SK-N-SH treated with all-trans-retinoic acid at 6 μM for 48 hours (cell line): ENCODE results near the gene FUOM.
"Not testable (repeated sequence)": the region's sequence is repeated elsewhere in the genome, so short reads cannot be mapped to it uniquely, and the experiment has no call there.

ENCODE experiments used
- ATAC-seq: fragments of 200-7000 bp; cut with Tn5 transposase; 3 replicates; pipeline ENCODE4 v1.9.1; 2020; ENCODE audit warnings: mild to moderate bottlenecking, moderate library complexity
- CSDC2 ChIP-seq: fragments of 250-450 bp; sonication (Bioruptor Pico); IDR thresholded peaks from 2 replicates; pipeline ENCODE4 v1.5.0; 2020; ENCODE audit warnings: mild to moderate bottlenecking, moderate library complexity
- GLIS3 ChIP-seq: fragments of 250-450 bp; sonication (Bioruptor Pico); IDR thresholded peaks from 2 replicates; pipeline ENCODE4 v1.5.0; 2020; ENCODE audit warnings: mild to moderate bottlenecking, moderate library complexity
- POU6F1 ChIP-seq: fragments of 250-450 bp; sonication (Bioruptor Pico); IDR thresholded peaks from 2 replicates; pipeline ENCODE4 v1.8.0; 2021; ENCODE audit warnings: low read depth, mild to moderate bottlenecking, moderate library complexity, borderline replicate concordance
- PPARA ChIP-seq: fragments of 250-450 bp; sonication (Bioruptor Pico); IDR thresholded peaks from 2 replicates; pipeline ENCODE4 v1.5.0; 2020; ENCODE audit warnings: mild to moderate bottlenecking, borderline replicate concordance
- RARB ChIP-seq: fragments of 250-450 bp; sonication (Bioruptor Pico); IDR thresholded peaks from 2 replicates; pipeline ENCODE4 v1.8.0; 2021; ENCODE audit warnings: mild to moderate bottlenecking, moderate library complexity
- SNAI2 ChIP-seq: fragments of 250-450 bp; sonication (Bioruptor Pico); IDR thresholded peaks from 2 replicates; pipeline ENCODE4 v1.5.0; 2020; ENCODE audit warnings: mild to moderate bottlenecking, moderate library complexity
- TCF4 ChIP-seq: fragments of 250-450 bp; sonication (Bioruptor Pico); IDR thresholded peaks from 2 replicates; pipeline ENCODE4 v1.8.0; 2021; ENCODE audit warnings: mild to moderate bottlenecking, moderate library complexity, borderline replicate concordance
- TOX ChIP-seq: fragments of 250-450 bp; sonication (Bioruptor Pico); IDR thresholded peaks from 2 replicates; pipeline ENCODE4 v1.8.0; 2021; ENCODE audit warnings: mild to moderate bottlenecking, moderate library complexity, borderline replicate concordance
- ZC3H10 ChIP-seq: fragments of 250-450 bp; sonication (Bioruptor Pico); IDR thresholded peaks from 2 replicates; pipeline ENCODE4 v1.5.1; 2021; ENCODE audit warnings: mild to moderate bottlenecking, moderate library complexity
- ZFP3 ChIP-seq: fragments of 250-450 bp; sonication (Bioruptor Pico); IDR thresholded peaks from 2 replicates; pipeline ENCODE4 v1.5.0; 2020; ENCODE audit warnings: mild to moderate bottlenecking, moderate library complexity
- ZFP30 ChIP-seq: fragments of 450-650 bp; formaldehyde crosslinking; IDR thresholded peaks from 2 replicates; pipeline ENCODE4 v1.5.0; 2022; ENCODE audit warnings: mild to moderate bottlenecking, moderate library complexity
- ZNF70 ChIP-seq: fragments of 450-650 bp; formaldehyde crosslinking; IDR thresholded peaks from 2 replicates; pipeline ENCODE4 v1.5.0; 2020; ENCODE audit warnings: mild to moderate bottlenecking, moderate library complexity
- ZNF8 ChIP-seq: fragments of 450-650 bp; formaldehyde crosslinking; IDR thresholded peaks from 2 replicates; pipeline ENCODE4 v1.5.0; 2020; ENCODE audit warnings: mild to moderate bottlenecking, moderate library complexity
- TF ChIP-seq, protein P1 (sequence below): fragments of 250-450 bp; sonication (Bioruptor Pico); IDR thresholded peaks from 2 replicates; pipeline ENCODE4 v1.5.0; 2020; ENCODE audit warnings: mild to moderate bottlenecking, moderate library complexity
- TF ChIP-seq, protein P2 (sequence below): fragments of 250-450 bp; sonication (Bioruptor Pico); IDR thresholded peaks from 2 replicates; pipeline ENCODE4 v1.5.1; 2021; ENCODE audit warnings: mild to moderate bottlenecking, moderate library complexity
- TF ChIP-seq, protein P3 (sequence below): fragments of 250-450 bp; sonication (Bioruptor Pico); IDR thresholded peaks from 2 replicates; pipeline ENCODE4 v1.8.0; 2020; ENCODE audit warnings: mild to moderate bottlenecking, moderate library complexity, borderline replicate concordance

Gene FUOM

GRCh38 chr10:133377025-133377817 lies 19.4 kb upstream of the FUOM start:
- TF ChIP-seq GLIS3 (CRISPR knock-in tag) (no peak), CSDC2 (CRISPR knock-in tag) (no peak), TCF4 (CRISPR knock-in tag) (no peak), ZFP30 (no peak), POU6F1 (CRISPR knock-in tag) (no peak)
- TF ChIP-seq, protein P1, sequence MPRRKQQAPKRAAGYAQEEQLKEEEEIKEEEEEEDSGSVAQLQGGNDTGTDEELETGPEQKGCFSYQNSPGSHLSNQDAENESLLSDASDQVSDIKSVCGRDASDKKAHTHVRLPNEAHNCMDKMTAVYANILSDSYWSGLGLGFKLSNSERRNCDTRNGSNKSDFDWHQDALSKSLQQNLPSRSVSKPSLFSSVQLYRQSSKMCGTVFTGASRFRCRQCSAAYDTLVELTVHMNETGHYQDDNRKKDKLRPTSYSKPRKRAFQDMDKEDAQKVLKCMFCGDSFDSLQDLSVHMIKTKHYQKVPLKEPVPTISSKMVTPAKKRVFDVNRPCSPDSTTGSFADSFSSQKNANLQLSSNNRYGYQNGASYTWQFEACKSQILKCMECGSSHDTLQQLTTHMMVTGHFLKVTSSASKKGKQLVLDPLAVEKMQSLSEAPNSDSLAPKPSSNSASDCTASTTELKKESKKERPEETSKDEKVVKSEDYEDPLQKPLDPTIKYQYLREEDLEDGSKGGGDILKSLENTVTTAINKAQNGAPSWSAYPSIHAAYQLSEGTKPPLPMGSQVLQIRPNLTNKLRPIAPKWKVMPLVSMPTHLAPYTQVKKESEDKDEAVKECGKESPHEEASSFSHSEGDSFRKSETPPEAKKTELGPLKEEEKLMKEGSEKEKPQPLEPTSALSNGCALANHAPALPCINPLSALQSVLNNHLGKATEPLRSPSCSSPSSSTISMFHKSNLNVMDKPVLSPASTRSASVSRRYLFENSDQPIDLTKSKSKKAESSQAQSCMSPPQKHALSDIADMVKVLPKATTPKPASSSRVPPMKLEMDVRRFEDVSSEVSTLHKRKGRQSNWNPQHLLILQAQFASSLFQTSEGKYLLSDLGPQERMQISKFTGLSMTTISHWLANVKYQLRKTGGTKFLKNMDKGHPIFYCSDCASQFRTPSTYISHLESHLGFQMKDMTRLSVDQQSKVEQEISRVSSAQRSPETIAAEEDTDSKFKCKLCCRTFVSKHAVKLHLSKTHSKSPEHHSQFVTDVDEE (CRISPR knock-in tag), result no peak
- no peak for ATAC-seq

DNA sequence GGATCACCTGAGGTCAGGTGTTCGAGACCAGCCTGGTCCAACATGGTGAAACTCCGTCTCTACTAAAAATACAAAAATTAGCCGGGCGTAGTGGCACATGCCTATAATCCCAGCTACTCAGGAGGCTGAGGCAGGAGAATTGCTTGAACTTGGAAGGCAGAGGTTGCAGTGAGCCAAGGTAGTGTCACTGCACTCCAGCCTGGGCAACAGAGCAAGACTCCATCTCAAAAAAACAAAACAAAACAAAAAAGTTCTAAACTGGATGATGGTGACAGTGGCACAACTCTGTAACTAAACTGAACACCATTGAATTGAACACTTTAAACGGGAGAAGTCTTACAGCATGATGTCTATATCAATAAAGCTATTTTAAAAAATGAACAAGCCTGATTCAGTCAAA lies 18.4 kb upstream of the FUOM start:
- ATAC-seq, result not testable (repeated sequence)

GRCh38 chr10:133375357-133376115 lies 17.7 kb upstream of the FUOM start:
- TF ChIP-seq ZNF8 (CRISPR knock-in tag) (no peak), SNAI2 (CRISPR knock-in tag) (no peak), GLIS3 (CRISPR knock-in tag) (no peak), POU6F1 (CRISPR knock-in tag) (no peak), ZFP3 (no peak)
- no peak for ATAC-seq

DNA sequence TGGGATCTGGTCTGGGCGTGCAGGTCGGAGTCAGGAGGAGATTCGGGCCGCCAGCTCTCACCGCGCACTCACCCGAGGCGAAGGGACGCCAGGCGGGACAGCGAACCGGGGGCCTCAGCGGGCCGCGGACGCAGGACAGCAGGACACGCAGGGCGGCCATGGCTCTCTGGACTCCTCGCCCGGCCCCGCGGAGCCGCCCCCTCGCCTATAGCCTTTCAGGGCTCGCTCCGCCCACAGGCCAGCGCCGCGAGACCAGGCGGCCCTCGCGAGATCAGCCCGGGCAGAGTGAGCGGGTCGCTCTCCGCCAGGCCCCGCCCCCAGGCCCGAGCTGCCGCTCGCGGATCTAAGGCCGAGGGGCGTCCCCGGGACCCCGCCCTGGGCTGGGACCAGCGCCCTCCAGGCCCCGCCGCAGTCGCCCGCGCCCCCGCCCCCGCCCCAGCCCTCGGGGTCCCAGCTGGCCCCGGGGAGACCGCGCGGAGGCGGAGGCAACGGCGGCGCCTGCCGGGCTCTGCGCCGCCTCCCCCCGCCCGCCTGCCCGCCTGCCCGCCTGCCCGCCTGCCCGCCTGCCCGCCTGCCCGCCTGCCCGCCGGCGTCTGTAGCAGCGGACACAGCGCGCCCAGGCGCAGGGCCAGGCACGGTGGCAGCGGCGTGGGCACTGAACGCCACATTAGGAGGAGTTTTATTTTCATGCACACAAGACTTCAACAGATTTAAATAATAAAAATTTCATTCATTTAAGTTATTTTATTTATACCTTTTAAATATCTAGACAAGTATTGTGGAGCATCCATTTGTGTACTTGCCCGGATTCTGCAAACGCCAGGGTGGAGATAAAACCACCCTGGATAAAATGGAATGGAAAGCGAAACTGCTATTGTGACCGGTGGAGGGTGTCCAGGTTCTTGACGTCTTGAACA lies 15.6 kb upstream of the FUOM start, which contains the start of gene ECHS1:
TSS of gene ECHS1 (minus strand) at position 181 of the 917 bp plus-strand sequence. CDS start at position 160, 21 bp downstream.
- TF ChIP-seq ZFP3 (no peak), RARB (CRISPR knock-in tag) (no peak), ZNF70 (CRISPR knock-in tag) (no peak), GLIS3 (CRISPR knock-in tag) (no peak), PPARA (CRISPR knock-in tag) (no peak), SNAI2 (CRISPR knock-in tag) (no peak), TOX (no peak), TCF4 (CRISPR knock-in tag) (no peak), ZC3H10 (CRISPR knock-in tag) (no peak)
- TF ChIP-seq, protein P1 (CRISPR knock-in tag), result no peak
- TF ChIP-seq, protein P2, sequence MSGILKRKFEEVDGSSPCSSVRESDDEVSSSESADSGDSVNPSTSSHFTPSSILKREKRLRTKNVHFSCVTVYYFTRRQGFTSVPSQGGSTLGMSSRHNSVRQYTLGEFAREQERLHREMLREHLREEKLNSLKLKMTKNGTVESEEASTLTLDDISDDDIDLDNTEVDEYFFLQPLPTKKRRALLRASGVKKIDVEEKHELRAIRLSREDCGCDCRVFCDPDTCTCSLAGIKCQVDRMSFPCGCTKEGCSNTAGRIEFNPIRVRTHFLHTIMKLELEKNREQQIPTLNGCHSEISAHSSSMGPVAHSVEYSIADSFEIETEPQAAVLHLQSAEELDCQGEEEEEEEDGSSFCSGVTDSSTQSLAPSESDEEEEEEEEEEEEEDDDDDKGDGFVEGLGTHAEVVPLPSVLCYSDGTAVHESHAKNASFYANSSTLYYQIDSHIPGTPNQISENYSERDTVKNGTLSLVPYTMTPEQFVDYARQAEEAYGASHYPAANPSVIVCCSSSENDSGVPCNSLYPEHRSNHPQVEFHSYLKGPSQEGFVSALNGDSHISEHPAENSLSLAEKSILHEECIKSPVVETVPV, result no peak
- TF ChIP-seq, protein P3, sequence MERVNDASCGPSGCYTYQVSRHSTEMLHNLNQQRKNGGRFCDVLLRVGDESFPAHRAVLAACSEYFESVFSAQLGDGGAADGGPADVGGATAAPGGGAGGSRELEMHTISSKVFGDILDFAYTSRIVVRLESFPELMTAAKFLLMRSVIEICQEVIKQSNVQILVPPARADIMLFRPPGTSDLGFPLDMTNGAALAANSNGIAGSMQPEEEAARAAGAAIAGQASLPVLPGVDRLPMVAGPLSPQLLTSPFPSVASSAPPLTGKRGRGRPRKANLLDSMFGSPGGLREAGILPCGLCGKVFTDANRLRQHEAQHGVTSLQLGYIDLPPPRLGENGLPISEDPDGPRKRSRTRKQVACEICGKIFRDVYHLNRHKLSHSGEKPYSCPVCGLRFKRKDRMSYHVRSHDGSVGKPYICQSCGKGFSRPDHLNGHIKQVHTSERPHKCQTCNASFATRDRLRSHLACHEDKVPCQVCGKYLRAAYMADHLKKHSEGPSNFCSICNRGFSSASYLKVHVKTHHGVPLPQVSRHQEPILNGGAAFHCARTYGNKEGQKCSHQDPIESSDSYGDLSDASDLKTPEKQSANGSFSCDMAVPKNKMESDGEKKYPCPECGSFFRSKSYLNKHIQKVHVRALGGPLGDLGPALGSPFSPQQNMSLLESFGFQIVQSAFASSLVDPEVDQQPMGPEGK, result no peak
- peak; percentile 100 for ATAC-seq
